Smooth muscle cell of the umbilical artery (primary cell): ENCODE measurements around the gene SMYD2. TPM values are rescaled to one million over a fixed set of nuclear protein-coding genes. Genes with fewer than 3 reads are reported as not detected.

ENCODE experiments used
- total RNA-seq: library from RNA; depleted of rRNA; stranded (reverse); fragments of >200 nt; gene quantifications from 2 replicates; pipeline ENCODE4 v1.2.3, GENCODE V29; 2014

SMYD2 gene
- total RNA-seq = 38.6 and 48.9 TPM in 2 replicates

GRCh38 chr1:214281021-214281719, at the start of gene SMYD2:
Gene SMYD2 (plus strand): TSS chr1:214281159. CDS start chr1:214281255, 96 bp downstream.

